NT2/D1 (cell line): ENCODE data around the gene KCNK2.

Experiments
- DNase-seq: peaks from one replicate; pipeline ENCODE4 v3.0.0-alpha.2; 2011; ENCODE audit warnings: low read depth, low spot score
- H3K27me3 ChIP-seq: 2 replicates; pipeline ENCODE4 v1.6.0; 2011; ENCODE audit warnings: mild to moderate bottlenecking; ENCODE audit not compliant: insufficient read length, insufficient read depth
- H3K36me3 ChIP-seq: 2 replicates; pipeline ENCODE4 v1.6.1; 2011; ENCODE audit warnings: mild to moderate bottlenecking, low read length, mixed read lengths; ENCODE audit not compliant: insufficient read depth, insufficient read length
- H3K4me1 ChIP-seq: 2 replicates; pipeline ENCODE4 v1.5.1; 2011; ENCODE audit not compliant: insufficient read depth, insufficient read length
- H3K4me3 ChIP-seq: 2 replicates; pipeline ENCODE4 v1.5.1; 2011; ENCODE audit warnings: low read depth; ENCODE audit not compliant: insufficient read length
- H3K9ac ChIP-seq: 2 replicates; pipeline ENCODE4 v1.6.0; 2011; ENCODE audit warnings: low read depth; ENCODE audit not compliant: insufficient read length
- H3K9me3 ChIP-seq: 2 replicates; pipeline ENCODE4 v1.5.1; 2011; ENCODE audit warnings: mild to moderate bottlenecking, low read length; ENCODE audit not compliant: insufficient read depth
- SUZ12 ChIP-seq: IDR thresholded peaks from 2 replicates; pipeline ENCODE4 v1.6.1; 2011; ENCODE audit not compliant: insufficient read length, insufficient read depth; ENCODE audit errors: extremely low read depth
- YY1 ChIP-seq: IDR thresholded peaks from 2 replicates; pipeline ENCODE4 v1.6.1; 2011; ENCODE audit not compliant: insufficient read length, insufficient read depth
- ZNF274 ChIP-seq: IDR thresholded peaks from 2 replicates; pipeline ENCODE4 v1.6.1; 2011; ENCODE audit warnings: mild to moderate bottlenecking, low read depth, low read length

Gene KCNK2

DNA sequence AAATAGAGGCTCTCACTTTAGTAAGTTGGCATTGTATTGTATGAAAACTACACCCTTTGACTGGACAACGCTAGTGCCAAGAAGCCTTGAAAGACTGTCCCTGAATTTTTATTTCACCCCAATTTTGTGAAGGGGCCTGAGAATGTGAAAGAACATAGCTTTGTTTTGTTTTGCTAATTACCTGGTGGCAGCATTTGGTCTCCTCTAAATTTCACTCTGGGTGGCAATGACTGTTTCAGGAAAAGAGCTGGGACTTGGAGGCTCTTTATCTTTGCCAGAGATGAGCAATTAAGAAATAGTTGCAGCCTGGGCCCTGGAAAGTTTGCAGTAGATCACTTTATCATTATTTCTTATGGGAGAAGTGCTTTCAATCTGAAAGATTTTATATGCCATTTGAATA is 117.6 kb downstream of the KCNK2 start:
- TF ChIP-seq YY1 (no peak), ZNF274 (no peak), SUZ12 (no peak)
- Histone ChIP-seq H3K27me3 (no peaks in the 10 kb centered on the region), H3K9ac (no peak overlapping the region), H3K4me3 (no peak overlapping the region), H3K4me1 (peaks cover 3% of the 10 kb centered on the region), H3K9me3 (no peaks in the 10 kb centered on the region), H3K36me3 (no peaks in the 10 kb centered on the region)
- DNase-seq: no peak

DNA sequence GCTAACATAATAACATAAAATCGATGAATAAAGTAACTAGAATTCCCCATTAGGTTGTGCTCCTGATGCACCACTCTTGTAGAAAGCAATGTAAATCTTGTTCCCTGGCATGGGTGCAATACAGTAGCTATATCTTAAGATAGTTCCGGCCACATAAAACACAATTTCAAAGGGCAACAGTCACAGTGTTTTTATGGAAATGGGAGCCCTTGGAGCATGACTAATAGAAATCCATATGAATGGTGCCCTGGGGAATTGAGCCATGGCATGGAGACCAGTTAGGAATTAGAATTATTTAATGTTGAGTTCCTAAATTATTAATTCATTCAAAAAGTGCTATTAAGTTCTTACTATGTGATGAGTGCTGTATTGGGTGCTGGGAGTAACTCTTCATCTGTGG is 118.7 kb downstream of the KCNK2 start:
- Histone ChIP-seq H3K9ac (no peak overlapping the region), H3K4me3 (no peak overlapping the region), H3K27me3 (no peaks in the 10 kb centered on the region), H3K4me1 (peaks cover 3% of the 10 kb centered on the region), H3K36me3 (no peaks in the 10 kb centered on the region), H3K9me3 (no peaks in the 10 kb centered on the region)
- no peak for DNase-seq
- no peak for TF ChIP-seq SUZ12
- TF ChIP-seq ZNF274: no peak

GRCh38 chr1:215202868-215203267 is 120.3 kb downstream of the KCNK2 start:
- Histone ChIP-seq H3K27me3 (no peaks in the 10 kb centered on the region), H3K4me1 (peaks cover 3% of the 10 kb centered on the region), H3K9me3 (no peaks in the 10 kb centered on the region), H3K9ac (no peak overlapping the region), H3K4me3 (no peak overlapping the region), H3K36me3 (no peaks in the 10 kb centered on the region)
- TF ChIP-seq SUZ12 (no peak), YY1 (no peak), ZNF274 (no peak)
- no peak for DNase-seq

DNA sequence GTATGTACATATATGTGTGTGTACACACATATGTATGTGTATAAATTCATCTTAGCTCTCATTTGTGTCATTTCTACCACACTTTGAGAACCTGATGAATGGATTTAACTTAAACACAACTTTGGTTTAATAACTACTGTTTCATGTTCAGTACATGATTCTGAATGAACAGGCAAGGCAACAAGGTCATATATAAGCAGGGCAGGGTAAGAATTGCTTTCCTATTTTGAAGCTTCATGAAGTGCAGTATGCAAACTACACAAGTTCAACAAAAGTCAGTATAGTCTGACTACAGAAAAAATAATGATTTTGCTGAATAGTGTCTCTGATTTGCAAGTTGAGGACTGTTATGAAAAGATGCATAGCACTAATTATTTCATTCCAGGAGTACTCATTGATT is 127.6 kb downstream of the KCNK2 start:
- DNase-seq: no peak
- Histone ChIP-seq H3K27me3 (no peaks in the 10 kb centered on the region), H3K4me1 (no peaks in the 10 kb centered on the region), H3K9me3 (no peaks in the 10 kb centered on the region), H3K36me3 (no peaks in the 10 kb centered on the region), H3K9ac (no peak overlapping the region), H3K4me3 (no peak overlapping the region)
- no peak for TF ChIP-seq ZNF274
- TF ChIP-seq YY1: no peak
- TF ChIP-seq SUZ12: no peak

DNA sequence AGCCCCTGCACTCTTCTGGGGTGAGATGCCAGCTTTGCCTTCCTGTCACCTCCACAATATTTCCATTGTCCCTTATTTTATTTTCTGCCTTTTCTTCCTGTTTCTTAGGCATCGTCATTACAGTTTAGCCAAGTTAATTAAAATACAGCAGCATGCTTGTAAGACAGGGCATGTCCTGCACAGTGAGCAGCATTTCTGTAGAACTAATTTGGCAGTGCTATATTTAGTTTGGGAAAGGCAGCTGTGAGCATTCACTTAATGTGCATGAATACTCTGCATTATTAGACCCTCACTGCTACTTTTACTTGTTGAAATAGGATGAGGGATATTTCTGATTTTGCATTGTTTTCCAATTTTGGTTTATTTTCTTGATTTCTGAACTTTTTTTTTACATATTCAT is 133.3 kb downstream of the KCNK2 start:
- TF ChIP-seq SUZ12: no peak
- no peak for TF ChIP-seq YY1
- TF ChIP-seq ZNF274: no peak
- H3K27me3 ChIP-seq: no peaks in the 10 kb centered on the region
- no peak for DNase-seq

DNA sequence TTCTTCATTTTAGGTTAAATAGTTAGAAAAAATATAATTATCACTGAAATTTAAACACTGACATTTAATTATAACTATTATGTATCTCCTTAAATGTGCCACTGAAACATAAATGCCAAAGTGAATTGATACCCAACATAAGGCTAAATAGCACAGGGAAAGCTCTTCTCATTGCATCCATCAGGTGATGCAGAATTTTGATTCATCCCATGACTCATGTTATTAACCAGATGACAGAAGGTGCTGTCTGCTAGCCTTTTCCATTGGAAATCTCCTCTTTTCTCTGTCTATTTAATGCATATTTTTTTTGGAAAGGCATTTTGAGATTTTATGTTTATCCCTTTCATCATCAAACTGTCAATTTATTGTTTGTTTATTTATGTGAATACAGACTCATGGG is 136.8 kb downstream of the KCNK2 start:
- no peak for DNase-seq
- TF ChIP-seq YY1: no peak
- no peak for TF ChIP-seq ZNF274
- no peak for TF ChIP-seq SUZ12
- H3K36me3 ChIP-seq: no peaks in the 10 kb centered on the region
- H3K4me3 ChIP-seq: no peak overlapping the region
- H3K27me3 ChIP-seq: no peaks in the 10 kb centered on the region
- peaks cover 3% of the 10 kb centered on the region for H3K4me1 ChIP-seq
- no peaks in the 10 kb centered on the region for H3K9me3 ChIP-seq
- no peak overlapping the region for H3K9ac ChIP-seq

More for the DNA sequence above, 133.3 kb downstream of the KCNK2 start:
- H3K9ac ChIP-seq: no peak overlapping the region
- H3K9me3 ChIP-seq: no peaks in the 10 kb centered on the region
- peaks cover 3% of the 10 kb centered on the region for H3K4me1 ChIP-seq
- H3K4me3 ChIP-seq: no peak overlapping the region
- no peaks in the 10 kb centered on the region for H3K36me3 ChIP-seq

- Histone ChIP-seq H3K4me3 (no peak overlapping the region), H3K36me3 (no peaks in the 10 kb centered on the region), H3K27me3 (no peaks in the 10 kb centered on the region), H3K4me1 (peaks cover 3% of the 10 kb centered on the region), H3K9ac (no peak overlapping the region), H3K9me3 (no peaks in the 10 kb centered on the region)
- TF ChIP-seq SUZ12: no peak
- TF ChIP-seq YY1: no peak
- no peak for TF ChIP-seq ZNF274
- no peak for DNase-seq
These were observed 137.8 kb downstream of the KCNK2 start for GRCh38 chr1:215220346-215220745.

DNA sequence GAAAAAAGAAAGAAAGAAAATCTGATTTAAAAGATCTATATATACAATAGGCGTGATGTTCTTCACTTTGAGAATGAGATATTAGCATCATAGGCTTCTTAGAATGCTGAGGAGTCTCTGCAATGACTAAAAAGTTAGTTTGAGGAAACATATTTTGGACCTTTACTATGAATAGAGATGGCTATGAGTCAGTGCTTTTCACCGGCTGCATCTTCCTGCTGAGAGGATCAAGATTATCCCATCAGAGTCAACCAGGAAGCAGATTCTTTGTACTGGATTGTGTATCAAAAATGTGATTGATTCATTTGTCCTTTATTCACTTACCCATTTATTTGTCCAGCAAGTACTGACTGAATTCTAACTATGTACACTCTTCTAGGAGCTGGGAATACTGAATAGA is 144.2 kb downstream of the KCNK2 start:
- Histone ChIP-seq H3K27me3 (no peaks in the 10 kb centered on the region), H3K36me3 (no peaks in the 10 kb centered on the region), H3K4me3 (no peak overlapping the region), H3K9me3 (no peaks in the 10 kb centered on the region), H3K4me1 (no peaks in the 10 kb centered on the region), H3K9ac (no peak overlapping the region)
- DNase-seq: no peak
- TF ChIP-seq YY1 (no peak), SUZ12 (no peak), ZNF274 (no peak)
